ENCODE measurements around the gene IFIT2. TPM values are rescaled to one million over a fixed set of nuclear protein-coding genes. Genes with fewer than 3 reads are reported as not detected.

IFIT2 gene
- polyA plus RNA-seq, 3 donors: 9.7 to 25.2 (median 15.5) TPM

GRCh38 chr10:89299031-89299430 lies 2.8 kb upstream of the IFIT2 start:
- H3K79me2 ChIP-seq (ENCODE audit: insufficient read depth, low read length): peaks cover 11% of the 10 kb centered on the region
- Mint-ChIP-seq H3K27ac (no peak overlapping the region), H3K27me3 (ENCODE audit: low read depth in 3 of 3) (peaks cover 0 to 4% (median 0%) of the 10 kb centered on the region in 3 donors), H3K36me3 (peaks cover 0 to under 1% of the 10 kb centered on the region in 2 donors), H3K4me3 (no peak overlapping the region), H3K4me1 (peaks cover 68% of the 10 kb centered on the region), H3K9me3 (no peaks in the 10 kb centered on the region)
- no peak overlapping the region for H3K4me3 ChIP-seq (replicated peaks in 1 of 3; ENCODE audit: low read depth in 2 of 3, low read length in 3 of 3)
- H3K27me3 ChIP-seq (ENCODE audit: control insufficient read depth in 2 of 2, insufficient read depth in 2 of 2, low read length in 2 of 2): no peaks in the 10 kb centered on the region
- no peaks in the 10 kb centered on the region for H3K36me3 ChIP-seq (replicated peaks in 1 of 2; ENCODE audit: control insufficient read depth in 1 of 2, insufficient read depth in 2 of 2, low read length in 2 of 2)
- H3K27ac ChIP-seq (ENCODE audit: low read depth in 1 of 2, low read length in 2 of 2): no peak overlapping the region
- WGBS (ENCODE audit: insufficient coverage): no CpG with 5 or more reads among the region's 4 CpGs
- no peak overlapping the region for H2AFZ ChIP-seq (ENCODE audit: insufficient read depth, low read depth, low read length, poor library complexity, severe bottlenecking)
- no peak for DNase-seq
- TF ChIP-seq CTCF (IDR thresholded peaks at IDR 0.05): no peak
- H4K20me1 ChIP-seq (ENCODE audit: insufficient read depth, low read length): peaks cover 10% of the 10 kb centered on the region
- intact Hi-C loops (cut with micrococcal nuclease): no loop called here
- H3K4me2 ChIP-seq (replicated peaks; ENCODE audit: extremely low read depth, low read length, poor library complexity, severe bottlenecking): no peak overlapping the region
- no peak overlapping the region for H3K9ac ChIP-seq (ENCODE audit: insufficient read depth, low read length, poor library complexity, severe bottlenecking)
- peaks cover 74 to 76% of the 10 kb centered on the region in 2 donors for H3K4me1 ChIP-seq (ENCODE audit: control insufficient read depth in 1 of 2, insufficient read depth in 2 of 2, low read length in 2 of 2)
- H3K9me3 ChIP-seq (replicated peaks in 1 of 2; ENCODE audit: control insufficient read depth in 1 of 2, insufficient read depth in 1 of 2, low read length in 2 of 2): no peaks in the 10 kb centered on the region

DNA sequence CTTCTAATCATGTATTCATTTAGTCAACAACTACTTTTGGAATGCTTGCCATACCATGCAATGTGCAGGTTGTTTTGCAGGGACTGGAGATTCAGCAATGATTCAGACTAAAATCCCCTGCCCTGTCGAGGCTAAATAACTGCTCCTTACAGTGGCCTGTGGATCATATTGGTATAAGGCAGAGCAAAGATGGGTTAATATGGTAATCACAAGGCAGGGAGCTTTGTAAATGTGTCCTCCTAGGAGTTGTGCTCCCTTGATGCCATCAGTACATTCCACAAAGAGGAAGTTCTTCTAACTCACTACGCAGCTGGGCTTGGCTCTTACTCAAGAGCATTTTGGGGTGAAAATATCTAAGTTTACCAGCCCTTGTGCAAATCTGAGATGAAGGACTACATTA lies 614 bp upstream of the IFIT2 start:
- peak overlapping the region; percentile 79 for H3K9ac ChIP-seq (ENCODE audit: insufficient read depth, low read length, poor library complexity, severe bottlenecking)
- peaks cover 15% of the 10 kb centered on the region for H3K79me2 ChIP-seq (ENCODE audit: insufficient read depth, low read length)
- peak overlapping the region; percentile 60 to 95 (median 84) for H3K4me3 ChIP-seq (replicated peaks in 1 of 3; ENCODE audit: low read depth in 2 of 3, low read length in 3 of 3)
- no peaks in the 10 kb centered on the region for H3K9me3 ChIP-seq (replicated peaks in 1 of 2; ENCODE audit: control insufficient read depth in 1 of 2, insufficient read depth in 1 of 2, low read length in 2 of 2)
- peak overlapping the region; percentile 69 to 97 for H3K27ac ChIP-seq (ENCODE audit: low read depth in 1 of 2, low read length in 2 of 2)
- H3K27ac Mint-ChIP-seq: peak overlapping the region; percentile 94 to 99 (median 97)
- no peak for TF ChIP-seq CTCF (IDR thresholded peaks at IDR 0.05)
- peak overlapping the region; percentile 80 for H3K4me2 ChIP-seq (replicated peaks; ENCODE audit: extremely low read depth, low read length, poor library complexity, severe bottlenecking)
- H3K36me3 Mint-ChIP-seq: peaks cover 14 to 15% of the 10 kb centered on the region in 2 donors
- peaks cover 55 to 58% of the 10 kb centered on the region in 2 donors for H3K4me1 ChIP-seq (ENCODE audit: control insufficient read depth in 1 of 2, insufficient read depth in 2 of 2, low read length in 2 of 2)
- intact Hi-C loops (cut with micrococcal nuclease): loop anchor here in 1 of 2 donors (5.0 to 10.0 kb wide), 2 partner anchors 44 to 114 kb away; partner anchors contain the start of gene IFIT5
- peaks cover 0 to 1% (median 0%) of the 10 kb centered on the region in 7 donors for H3K9me3 Mint-ChIP-seq
- peaks cover 6 to 8% of the 10 kb centered on the region in 2 donors for H3K36me3 ChIP-seq (replicated peaks in 1 of 2; ENCODE audit: control insufficient read depth in 1 of 2, insufficient read depth in 2 of 2, low read length in 2 of 2)
- H4K20me1 ChIP-seq (ENCODE audit: insufficient read depth, low read length): peaks cover 19% of the 10 kb centered on the region
- H2AFZ ChIP-seq (ENCODE audit: insufficient read depth, low read depth, low read length, poor library complexity, severe bottlenecking): peak overlapping the region; percentile 68
- DNase-seq: peak; percentile 69 to 77 (median 76)
- H3K27me3 ChIP-seq (ENCODE audit: control insufficient read depth in 2 of 2, insufficient read depth in 2 of 2, low read length in 2 of 2): no peaks in the 10 kb centered on the region
- peaks cover 0 to 3% (median 0%) of the 10 kb centered on the region in 3 donors for H3K27me3 Mint-ChIP-seq (ENCODE audit: low read depth in 3 of 3)
- H3K4me3 Mint-ChIP-seq: peak overlapping the region; percentile 82 to 95
- peaks cover 55% of the 10 kb centered on the region for H3K4me1 Mint-ChIP-seq
- WGBS (ENCODE audit: insufficient coverage): no CpG with 5 or more reads among the region's 2 CpGs

Data from CD14-positive monocyte (primary cell).